ENCODE measurements around the gene SPEG. TPM values are rescaled to one million over a fixed set of nuclear protein-coding genes. Genes with fewer than 3 reads are reported as not detected.

The SPEG gene
- total RNA-seq, 2 donors from 2014 or later = 23.1 to 29.8 TPM

GRCh38 chr2:219524817-219525216 lies 90.2 kb downstream of the SPEG start:
- no peak for TF ChIP-seq CTCF (conservative IDR thresholded peaks at IDR 0.05)
- Mint-ChIP-seq H3K27me3 (ENCODE audit: insufficient read depth) (peaks cover 42% of the 10 kb centered on the region), H3K4me3 (no peak overlapping the region), H3K4me1 (peaks cover 40% of the 10 kb centered on the region), H3K27ac (no peak overlapping the region), H3K36me3 (ENCODE audit: low read depth) (no peaks in the 10 kb centered on the region), H3K9me3 (no peaks in the 10 kb centered on the region)
- Histone ChIP-seq H3K27ac (ENCODE audit: low read depth, low read length) (no peak overlapping the region), H3K27me3 (ENCODE audit: control insufficient read depth, insufficient read depth, low read length, poor library complexity, severe bottlenecking) (peaks cover 21% of the 10 kb centered on the region), H3K9me3 (ENCODE audit: control insufficient read depth, low read length) (no peaks in the 10 kb centered on the region), H3K36me3 (ENCODE audit: control insufficient read depth, insufficient read depth, low read length) (no peaks in the 10 kb centered on the region), H3K9ac (ENCODE audit: extremely low read depth, low read length, poor library complexity, severe bottlenecking) (no peak overlapping the region), H3K4me1 (ENCODE audit: control insufficient read depth, insufficient read depth, low read length) (peaks cover 28% of the 10 kb centered on the region), H3K4me3 (ENCODE audit: low read length) (no peak overlapping the region)
- 88% methylated on average over 2 of the region's 2 CpGs; no CpG with 5 or more reads in 1 of the 2 experiments for WGBS, 2 experiments (ENCODE audit: insufficient coverage in 1 of 2, insufficient read length in 1 of 2)
- no peak for DNase-seq

GRCh38 chr2:219525533-219526232 lies 91.0 kb downstream of the SPEG start:
- peaks cover 30% of the 10 kb centered on the region for H3K4me1 ChIP-seq (ENCODE audit: control insufficient read depth, insufficient read depth, low read length)
- H3K9me3 Mint-ChIP-seq = no peaks in the 10 kb centered on the region
- peak overlapping the region; percentile 28 for H3K4me3 ChIP-seq (ENCODE audit: low read length)
- no peak overlapping the region for H3K9ac ChIP-seq (ENCODE audit: extremely low read depth, low read length, poor library complexity, severe bottlenecking)
- H3K4me3 Mint-ChIP-seq = peak overlapping the region; percentile 21
- peaks cover 47% of the 10 kb centered on the region for H3K27me3 Mint-ChIP-seq (ENCODE audit: insufficient read depth)
- WGBS, 2 experiments (ENCODE audit: insufficient coverage in 1 of 2, insufficient read length in 1 of 2) = 36 to 39% methylated on average over 2 to 9 of the region's 9 CpGs
- peak; percentile 89 for DNase-seq
- TF ChIP-seq CTCF (conservative IDR thresholded peaks at IDR 0.05) = no peak
- no peaks in the 10 kb centered on the region for H3K36me3 Mint-ChIP-seq (ENCODE audit: low read depth)
- H3K9me3 ChIP-seq (ENCODE audit: control insufficient read depth, low read length) = no peaks in the 10 kb centered on the region
- H3K36me3 ChIP-seq (ENCODE audit: control insufficient read depth, insufficient read depth, low read length) = no peaks in the 10 kb centered on the region
- no peak overlapping the region for H3K27ac ChIP-seq (ENCODE audit: low read depth, low read length)
- peak overlapping the region; percentile 22 for H3K27ac Mint-ChIP-seq
- peaks cover 28% of the 10 kb centered on the region for H3K27me3 ChIP-seq (ENCODE audit: control insufficient read depth, insufficient read depth, low read length, poor library complexity, severe bottlenecking)
- peaks cover 37% of the 10 kb centered on the region for H3K4me1 Mint-ChIP-seq

GRCh38 chr2:219526320-219527075 lies 91.9 kb downstream of the SPEG start:
- H3K27ac ChIP-seq (ENCODE audit: low read depth, low read length) = no peak overlapping the region
- no peaks in the 10 kb centered on the region for H3K9me3 ChIP-seq (ENCODE audit: control insufficient read depth, low read length)
- Mint-ChIP-seq H3K27ac (no peak overlapping the region), H3K4me3 (peak overlapping the region; percentile 21), H3K9me3 (no peaks in the 10 kb centered on the region), H3K27me3 (ENCODE audit: insufficient read depth) (peaks cover 54% of the 10 kb centered on the region), H3K36me3 (ENCODE audit: low read depth) (no peaks in the 10 kb centered on the region), H3K4me1 (peaks cover 36% of the 10 kb centered on the region)
- H3K4me1 ChIP-seq (ENCODE audit: control insufficient read depth, insufficient read depth, low read length) = peaks cover 26% of the 10 kb centered on the region
- WGBS, 2 experiments (ENCODE audit: insufficient coverage in 1 of 2, insufficient read length in 1 of 2) = 70 to 82% methylated on average over 8 to 11 of the region's 11 CpGs
- peaks cover 35% of the 10 kb centered on the region for H3K27me3 ChIP-seq (ENCODE audit: control insufficient read depth, insufficient read depth, low read length, poor library complexity, severe bottlenecking)
- H3K9ac ChIP-seq (ENCODE audit: extremely low read depth, low read length, poor library complexity, severe bottlenecking) = no peak overlapping the region
- DNase-seq = no peak
- no peak for TF ChIP-seq CTCF (conservative IDR thresholded peaks at IDR 0.05)
- no peaks in the 10 kb centered on the region for H3K36me3 ChIP-seq (ENCODE audit: control insufficient read depth, insufficient read depth, low read length)
- peak overlapping the region; percentile 28 for H3K4me3 ChIP-seq (ENCODE audit: low read length)
